ENCODE data around the gene MRPL23.

MRPL23 gene

DNA sequence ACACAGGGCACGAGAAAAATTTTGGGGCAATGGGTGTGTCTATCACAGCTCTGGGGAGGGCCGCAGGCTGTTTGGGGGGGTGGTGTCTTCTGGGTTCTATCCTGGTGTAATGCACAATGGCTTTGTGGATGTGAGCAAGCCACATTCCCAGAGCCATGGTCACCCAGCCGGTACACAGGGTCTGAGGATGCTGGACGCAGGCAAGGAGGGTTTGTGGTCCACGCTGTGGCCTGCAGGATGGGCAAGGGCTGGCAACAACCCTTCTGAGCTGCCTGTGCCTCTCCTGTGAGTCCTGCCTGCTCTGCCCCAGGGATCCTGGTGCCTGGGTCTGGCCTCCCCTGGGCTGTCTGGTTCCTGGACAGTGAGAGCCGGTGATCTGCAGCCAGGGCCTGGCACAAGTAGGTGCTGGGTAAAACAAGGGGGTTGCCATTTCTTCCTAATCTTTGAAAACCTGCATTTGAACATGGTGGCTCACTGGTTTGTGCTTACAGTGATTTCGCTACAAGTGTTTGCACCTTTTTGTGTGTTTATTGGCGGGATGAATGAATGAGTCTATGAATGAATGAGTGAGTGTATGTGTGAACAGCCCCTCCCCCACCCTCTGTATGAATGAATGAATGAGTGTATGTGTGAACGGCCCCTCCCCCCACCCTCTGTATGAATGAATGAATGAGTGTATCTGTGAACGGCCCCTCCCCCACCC, 4.4 kb upstream of the MRPL23 start:
- H3K9ac ChIP-seq (ENCODE audit: low read depth, low read length, poor library complexity, severe bottlenecking), result no peak overlapping the region

DNA sequence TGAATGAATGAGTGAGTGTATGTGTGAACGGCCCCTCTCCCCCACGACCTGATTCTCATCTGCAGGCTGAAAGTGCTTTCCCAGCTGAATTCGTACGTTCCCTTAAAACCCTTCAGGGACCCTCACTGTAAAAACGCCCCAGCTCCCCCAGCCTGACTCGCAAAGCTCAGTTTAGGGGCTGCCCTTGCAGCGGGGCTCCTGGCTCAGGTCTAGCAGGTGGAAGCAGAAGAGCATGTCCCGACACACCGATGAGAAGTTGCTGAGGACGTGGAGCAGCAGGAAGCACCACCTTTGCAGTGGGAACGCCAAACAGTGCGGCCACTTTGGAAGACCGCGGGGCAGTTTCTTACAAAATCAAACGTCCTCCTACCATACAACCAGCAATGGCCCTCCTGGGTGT, 3.6 kb upstream of the MRPL23 start:
- Histone ChIP-seq H3K36me3 (ENCODE audit: insufficient read depth, low read length) (no peaks in the 10 kb centered on the region), H4K20me1 (ENCODE audit: insufficient read depth, low read length, poor library complexity, severe bottlenecking) (no peaks in the 10 kb centered on the region), H3K9me3 (ENCODE audit: insufficient read depth, low read depth, low read length) (no peaks in the 10 kb centered on the region), H3K4me3 (ENCODE audit: low read length, poor library complexity, severe bottlenecking) (no peak overlapping the region), H3K4me2 (ENCODE audit: low read depth, low read length, poor library complexity, severe bottlenecking) (no peak overlapping the region), H3K9me2 (replicated peaks; ENCODE audit: low read depth, low read length) (no peaks in the 10 kb centered on the region), H3K4me1 (ENCODE audit: insufficient read depth, low read length, poor library complexity, severe bottlenecking) (peaks cover 6% of the 10 kb centered on the region), H3K79me2 (ENCODE audit: insufficient read depth, low read length) (no peaks in the 10 kb centered on the region), H3K27me3 (ENCODE audit: insufficient read depth, low read length, poor library complexity, severe bottlenecking) (no peaks in the 10 kb centered on the region), H3K9ac (ENCODE audit: low read depth, low read length, poor library complexity, severe bottlenecking) (no peak overlapping the region), H2AFZ (ENCODE audit: low read length) (no peak overlapping the region), H3F3A (ENCODE audit: low read depth) (no peaks in the 10 kb centered on the region)
- TF ChIP-seq EZH2phosphoT487 (IDR thresholded peaks at IDR 0.05; ENCODE audit: borderline replicate concordance), result no peak
- TF ChIP-seq, protein P1, sequence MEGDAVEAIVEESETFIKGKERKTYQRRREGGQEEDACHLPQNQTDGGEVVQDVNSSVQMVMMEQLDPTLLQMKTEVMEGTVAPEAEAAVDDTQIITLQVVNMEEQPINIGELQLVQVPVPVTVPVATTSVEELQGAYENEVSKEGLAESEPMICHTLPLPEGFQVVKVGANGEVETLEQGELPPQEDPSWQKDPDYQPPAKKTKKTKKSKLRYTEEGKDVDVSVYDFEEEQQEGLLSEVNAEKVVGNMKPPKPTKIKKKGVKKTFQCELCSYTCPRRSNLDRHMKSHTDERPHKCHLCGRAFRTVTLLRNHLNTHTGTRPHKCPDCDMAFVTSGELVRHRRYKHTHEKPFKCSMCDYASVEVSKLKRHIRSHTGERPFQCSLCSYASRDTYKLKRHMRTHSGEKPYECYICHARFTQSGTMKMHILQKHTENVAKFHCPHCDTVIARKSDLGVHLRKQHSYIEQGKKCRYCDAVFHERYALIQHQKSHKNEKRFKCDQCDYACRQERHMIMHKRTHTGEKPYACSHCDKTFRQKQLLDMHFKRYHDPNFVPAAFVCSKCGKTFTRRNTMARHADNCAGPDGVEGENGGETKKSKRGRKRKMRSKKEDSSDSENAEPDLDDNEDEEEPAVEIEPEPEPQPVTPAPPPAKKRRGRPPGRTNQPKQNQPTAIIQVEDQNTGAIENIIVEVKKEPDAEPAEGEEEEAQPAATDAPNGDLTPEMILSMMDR (conservative IDR thresholded peaks at IDR 0.05; ENCODE audit: low read length), result no peak

More for the DNA sequence above, 4.4 kb upstream of the MRPL23 start:
- H3K4me1 ChIP-seq (ENCODE audit: insufficient read depth, low read length, poor library complexity, severe bottlenecking), result peaks cover 6% of the 10 kb centered on the region
- no peaks in the 10 kb centered on the region for H3F3A ChIP-seq (ENCODE audit: low read depth)
- no peaks in the 10 kb centered on the region for H3K79me2 ChIP-seq (ENCODE audit: insufficient read depth, low read length)
- H3K9me2 ChIP-seq (replicated peaks; ENCODE audit: low read depth, low read length), result no peaks in the 10 kb centered on the region
- H3K9me3 ChIP-seq (ENCODE audit: insufficient read depth, low read depth, low read length), result no peaks in the 10 kb centered on the region
- no peaks in the 10 kb centered on the region for H4K20me1 ChIP-seq (ENCODE audit: insufficient read depth, low read length, poor library complexity, severe bottlenecking)
- H3K4me3 ChIP-seq (ENCODE audit: low read length, poor library complexity, severe bottlenecking), result no peak overlapping the region
- no peak for TF ChIP-seq EZH2phosphoT487 (IDR thresholded peaks at IDR 0.05; ENCODE audit: borderline replicate concordance)
- TF ChIP-seq, protein P1 (conservative IDR thresholded peaks at IDR 0.05; ENCODE audit: low read length), result no peak
- H2AFZ ChIP-seq (ENCODE audit: low read length), result 0 out of 2 replicates have a peak overlapping the region, but pooled peaks have one; percentile 18
- no peaks in the 10 kb centered on the region for H3K36me3 ChIP-seq (ENCODE audit: insufficient read depth, low read length)
- H3K4me2 ChIP-seq (ENCODE audit: low read depth, low read length, poor library complexity, severe bottlenecking), result no peak overlapping the region
- H3K27me3 ChIP-seq (ENCODE audit: insufficient read depth, low read length, poor library complexity, severe bottlenecking), result no peaks in the 10 kb centered on the region

DNA sequence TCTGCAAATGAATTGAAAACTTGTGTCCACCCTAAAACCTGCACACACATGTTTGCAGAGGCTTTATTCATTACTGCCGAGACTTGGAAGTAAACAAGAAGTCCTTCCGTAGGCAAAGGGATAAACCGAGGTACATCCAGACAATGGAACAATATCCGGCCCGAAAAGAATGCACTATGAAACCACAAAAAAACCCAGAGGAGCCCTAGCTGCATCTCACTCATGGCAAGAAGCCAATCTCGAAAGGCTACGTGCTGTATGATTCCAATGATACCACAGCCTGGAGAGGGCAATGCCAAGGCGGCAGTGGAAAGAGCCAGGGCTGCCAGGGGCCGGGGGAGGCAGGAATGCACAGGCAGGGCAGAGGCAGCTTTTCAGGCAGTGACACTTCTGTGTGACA, 3.2 kb upstream of the MRPL23 start:
- Histone ChIP-seq H2AFZ (ENCODE audit: low read length) (no peak overlapping the region), H3K4me2 (ENCODE audit: low read depth, low read length, poor library complexity, severe bottlenecking) (no peak overlapping the region)

More for the DNA sequence above, 3.2 kb upstream of the MRPL23 start:
- no peaks in the 10 kb centered on the region for H3K9me3 ChIP-seq (ENCODE audit: insufficient read depth, low read depth, low read length)
- no peaks in the 10 kb centered on the region for H3K79me2 ChIP-seq (ENCODE audit: insufficient read depth, low read length)
- H3K9me2 ChIP-seq (replicated peaks; ENCODE audit: low read depth, low read length), result no peaks in the 10 kb centered on the region
- H3F3A ChIP-seq (ENCODE audit: low read depth), result no peaks in the 10 kb centered on the region
- H4K20me1 ChIP-seq (ENCODE audit: insufficient read depth, low read length, poor library complexity, severe bottlenecking), result no peaks in the 10 kb centered on the region
- H3K27me3 ChIP-seq (ENCODE audit: insufficient read depth, low read length, poor library complexity, severe bottlenecking), result no peaks in the 10 kb centered on the region
- TF ChIP-seq, protein P1 (conservative IDR thresholded peaks at IDR 0.05; ENCODE audit: low read length), result no peak
- no peak for TF ChIP-seq EZH2phosphoT487 (IDR thresholded peaks at IDR 0.05; ENCODE audit: borderline replicate concordance)
- peaks cover 6% of the 10 kb centered on the region for H3K4me1 ChIP-seq (ENCODE audit: insufficient read depth, low read length, poor library complexity, severe bottlenecking)
- no peak overlapping the region for H3K4me3 ChIP-seq (ENCODE audit: low read length, poor library complexity, severe bottlenecking)
- no peaks in the 10 kb centered on the region for H3K36me3 ChIP-seq (ENCODE audit: insufficient read depth, low read length)
- H3K9ac ChIP-seq (ENCODE audit: low read depth, low read length, poor library complexity, severe bottlenecking), result no peak overlapping the region

Measured in Loucy (cell line).